HepG2 (cell line): Measurements from ENCODE around the gene CLCNKA. TPM values are rescaled to one million over a fixed set of nuclear protein-coding genes. Genes with fewer than 3 reads are reported as not detected.

ENCODE experiments used
- ATAC-seq: fragments of 200-7000 bp; cut with Tn5 transposase; 3 replicates; pipeline ENCODE4 v1.9.1; 2020; ENCODE audit warnings: mild to moderate bottlenecking, moderate library complexity
- BruUV-seq: library from RNA; stranded (reverse); fragments of 400-500 nt; replicated peaks from 2 replicates; lab custom pipeline; 2021; lab: Mats Ljungman, UMichigan
- CTCF ChIA-PET: fragments of 300-600 bp; formaldehyde crosslinking; extraction: SDS; loops from one replicate; lab custom pipeline; 2021; ENCODE audit warnings: low total read pairs, inconsistent platforms, low intra/inter-chr PET ratio; lab: Yijun Ruan, JAX
- POLR2A ChIA-PET: fragments of 350-600 bp; sonication (Branson Sonifier 250); formaldehyde crosslinking; loops from one replicate; lab custom pipeline; 2020; ENCODE audit warnings: antibody characterized with exemption, inconsistent platforms; lab: Yijun Ruan, JAX
- DNase-seq: peaks from one replicate; pipeline ENCODE4 v3.0.0-alpha.2; 2015; ENCODE audit warnings: low spot score
- FAIRE-seq: peaks from 3 replicates; lab custom pipeline; 2011; peaks lifted over from hg19 to GRCh38; lab: Jason Lieb, UNC
- H2AFZ ChIP-seq: one replicate; pipeline ENCODE4 v1.6.1; 2011; ENCODE audit warnings: low read length, inconsistent platforms
- H3K27ac ChIP-seq: fragments of 300-600 bp; 3 replicates; pipeline ENCODE4 v1.8.0; 2011; ENCODE audit warnings: mixed run types, mild to moderate bottlenecking, mixed read lengths, low read length, inconsistent platforms; ENCODE audit not compliant: insufficient read depth; ENCODE audit errors: extremely low read length
- H3K27me3 ChIP-seq, 2 experiments: fragments of 200-600 bp in 1 of 2; 2 replicates in 1 of 2; 3 replicates in 1 of 2; pipeline versions ENCODE4 v1.6.0 to v1.8.0; 2011; ENCODE audit warnings: low read length in 2 of 2, mild to moderate bottlenecking in 2 of 2, moderate library complexity in 2 of 2, inconsistent platforms in 1 of 2; ENCODE audit not compliant: insufficient read depth in 2 of 2, control insufficient read depth in 1 of 2
- H3K36me3 ChIP-seq, 2 experiments: fragments of 200-600 bp in 1 of 2; replicated peaks in 1 of 2; 2 replicates in 1 of 2; 3 replicates in 1 of 2; pipeline versions ENCODE4 v1.5.1 to v1.8.0; 2011; ENCODE audit warnings: low read length in 2 of 2, inconsistent platforms in 1 of 2; ENCODE audit not compliant: insufficient read depth in 2 of 2, control insufficient read depth in 1 of 2
- H3K4me1 ChIP-seq: 2 replicates; pipeline ENCODE4 v1.5.1; 2012; ENCODE audit warnings: low read length, inconsistent platforms; ENCODE audit not compliant: insufficient read depth
- H3K4me2 ChIP-seq: 2 replicates; pipeline ENCODE4 v1.6.0; 2011; ENCODE audit warnings: low read depth, low read length, inconsistent platforms
- H3K4me3 ChIP-seq, 3 experiments: fragments of 200-600 bp in 1 of 3; sonication (generic), shearing (Covaris generic) in 1 of 3; replicated peaks in 1 of 3; 2 replicates each; pipeline ENCODE4 v1.5.1; 2011 to 2016; ENCODE audit warnings: low read length in 3 of 3, inconsistent platforms in 2 of 3, low read depth in 2 of 3, mild to moderate bottlenecking in 2 of 3, control low read depth in 1 of 3, mixed read lengths in 1 of 3; ENCODE audit not compliant: insufficient read depth in 1 of 3
- H3K79me2 ChIP-seq: one replicate; pipeline ENCODE4 v1.6.1; 2011; ENCODE audit warnings: low read length, inconsistent platforms; ENCODE audit not compliant: insufficient read depth
- H3K9ac ChIP-seq: 2 replicates; pipeline ENCODE4 v1.6.0; 2011; ENCODE audit warnings: mild to moderate bottlenecking, low read depth, low read length, inconsistent platforms; ENCODE audit not compliant: insufficient read depth
- H3K9me3 ChIP-seq: 2 replicates; pipeline ENCODE4 v1.5.1; 2012; ENCODE audit warnings: mild to moderate bottlenecking, low read length
- H4K20me1 ChIP-seq: 2 replicates; pipeline ENCODE4 v1.6.0; 2011; ENCODE audit warnings: inconsistent platforms, mild to moderate bottlenecking, low read length, moderate library complexity; ENCODE audit not compliant: insufficient read depth
- CREB1 ChIP-seq, 2 experiments: fragments of 450-650 bp in 1 of 2; IDR thresholded peaks; 2 replicates each; pipeline ENCODE4 v1.6.1; 2016 to 2017; ENCODE audit warnings: control low read depth in 1 of 2, mild to moderate bottlenecking in 1 of 2, missing compliant biosample characterization in 1 of 2, missing genetic modification characterization in 1 of 2
- HIVEP1 ChIP-seq: sonication (generic); formaldehyde crosslinking; IDR thresholded peaks from 2 replicates; pipeline ENCODE4 v1.4.0; 2020; ENCODE audit warnings: mild to moderate bottlenecking, missing genetic modification reagents
- IKZF4 ChIP-seq: sonication (generic); formaldehyde crosslinking; IDR thresholded peaks from 2 replicates; pipeline ENCODE4 v1.5.1; 2020; ENCODE audit warnings: borderline replicate concordance, mild to moderate bottlenecking, low read depth, missing genetic modification reagents; ENCODE audit errors: not compliant biosample characterization
- YY1 ChIP-seq: IDR thresholded peaks from 2 replicates; pipeline ENCODE4 v1.6.1; 2011; ENCODE audit warnings: low read length, low read depth, moderate library complexity, mild to moderate bottlenecking; ENCODE audit not compliant: insufficient read depth, insufficient replicate concordance
- ZNF644 ChIP-seq: IDR thresholded peaks from 2 replicates; pipeline ENCODE4 v1.6.1; 2016; ENCODE audit warnings: low read depth
- ZNF749 ChIP-seq: sonication (generic); formaldehyde crosslinking; IDR thresholded peaks from 2 replicates; pipeline ENCODE4 v1.8.0; 2022; ENCODE audit warnings: mild to moderate bottlenecking, missing genetic modification reagents, moderate library complexity, borderline replicate concordance
- WGBS: methylation state at CpG from one replicate; pipeline ENCODE4 v1.1.6; 2017; ENCODE audit warnings: low lambda C conversion rate; 5-methylcytosine and 5-hydroxymethylcytosine counted together
- in situ Hi-C: cut with HindIII; loops from 2 replicates; pipeline ENCODE4 v1.10.0; 2017; ENCODE audit warnings: low pct_unique_long_range_greater_than_20kb; ENCODE audit not compliant: extremely low pct_ligation_motif_present
- intact Hi-C: fragments of 100-400 bp; cut with micrococcal nuclease; formaldehyde crosslinking; loops from one replicate; pipeline ENCODE4 v1.10.0; 2022; ENCODE audit not compliant: unreplicated experiment
- polyA plus RNA-seq, 8 experiments: library from polyadenylated mRNA; depleted of rRNA in 3 of 8; stranded (reverse) in 7 of 8; unstranded in 1 of 8; fragments of >200 nt; fragmentation: Illumina TruSeq in 4 of 8; extraction: Trizol in 4 of 8; gene quantifications; 2 replicates each; pipeline versions ENCODE4 v1.2.1 to v1.2.3, GENCODE V29; 2011 to 2016; ENCODE audit warnings: low read depth in 4 of 8, missing spikeins in 1 of 8, mixed read lengths in 1 of 8; ENCODE audit not compliant: insufficient read depth in 1 of 8
- total RNA-seq, 5 experiments: library from RNA; depleted of rRNA; stranded (reverse); fragments of >200 nt; fragmentation: Illumina TruSeq; extraction: Trizol; gene quantifications; 2 replicates each; pipeline ENCODE4 v1.2.3, GENCODE V29; 2016; ENCODE audit warnings: low read depth in 1 of 5
- TF ChIP-seq, protein P1 (sequence below): sonication (generic); formaldehyde crosslinking; IDR thresholded peaks from 2 replicates; pipeline ENCODE4 v1.8.0; 2023; ENCODE audit warnings: mild to moderate bottlenecking, missing genetic modification reagents
- TF ChIP-seq, protein P2 (sequence below): sonication (generic); formaldehyde crosslinking; conservative IDR thresholded peaks from 2 replicates; pipeline ENCODE4 v1.8.1; 2023; ENCODE audit warnings: missing genetic modification reagents
- TF ChIP-seq, protein P3 (sequence below): sonication (generic); formaldehyde crosslinking; IDR thresholded peaks from 2 replicates; pipeline ENCODE4 v1.4.0; 2020; ENCODE audit warnings: missing genetic modification reagents

Gene CLCNKA
- total and polyA plus RNA-seq, 2 of the 13 experiments (the other 11 are each of a cell fraction or from before 2014, with no cell fraction given) = 0.03 TPM; not detected in 1

DNA sequence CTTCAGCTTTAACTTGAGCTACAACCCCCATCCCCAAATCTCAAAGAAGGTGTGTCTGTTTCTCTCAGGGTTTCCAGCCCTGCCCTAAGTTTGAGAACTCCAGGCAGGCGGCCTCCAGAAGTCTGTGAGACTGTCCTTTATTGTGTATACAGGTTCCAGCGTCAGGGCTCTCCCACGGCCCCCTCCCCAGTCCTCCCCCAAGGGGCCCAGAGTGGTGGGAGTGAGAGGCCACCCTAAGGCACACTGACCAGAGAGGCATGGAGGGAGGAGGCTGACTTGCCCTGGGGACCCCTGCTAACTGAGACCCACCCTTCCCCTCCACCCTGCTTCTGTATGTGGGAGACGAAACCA is 8.0 kb upstream of the CLCNKA start:
- ChIA-PET POLR2A (interaction anchor here (1.0 kb wide), 1 partner anchor 213 kb away, joined by 3 read pairs; no protein-coding TSS in a partner anchor), CTCF (no interaction called here)
- in situ Hi-C loops = loop anchor here (5.0 kb wide), 1 partner anchor 33 kb away; no protein-coding TSS in a partner anchor
- Histone ChIP-seq H4K20me1 (peaks cover 10% of the 10 kb centered on the region; the same call in 1 of the 2 replicates), H3K36me3 (no peaks in the 10 kb centered on the region), H2AFZ (no peak overlapping the region), H3K9ac (peak overlapping the region; percentile 53), H3K4me1 (peaks cover 67% of the 10 kb centered on the region), H3K27ac (no peak overlapping the region), H3K9me3 (no peaks in the 10 kb centered on the region), H3K27me3 (peaks cover 7 to 55% of the 10 kb centered on the region in 2 experiments; a peak in 4 of 5 replicates), H3K4me2 (peak overlapping the region; percentile 71; the same call in 1 of the 2 replicates), H3K4me3 (peak overlapping the region; percentile 56 to 63 (median 60); a peak in 5 of 6 replicates), H3K79me2 (no peaks in the 10 kb centered on the region)
- BruUV-seq = no TSS peak
- DNase-seq = no peak
- intact Hi-C loops = no loop called here
- TF ChIP-seq ZNF749 (CRISPR knock-in tag) = no peak
- TF ChIP-seq, protein P1, sequence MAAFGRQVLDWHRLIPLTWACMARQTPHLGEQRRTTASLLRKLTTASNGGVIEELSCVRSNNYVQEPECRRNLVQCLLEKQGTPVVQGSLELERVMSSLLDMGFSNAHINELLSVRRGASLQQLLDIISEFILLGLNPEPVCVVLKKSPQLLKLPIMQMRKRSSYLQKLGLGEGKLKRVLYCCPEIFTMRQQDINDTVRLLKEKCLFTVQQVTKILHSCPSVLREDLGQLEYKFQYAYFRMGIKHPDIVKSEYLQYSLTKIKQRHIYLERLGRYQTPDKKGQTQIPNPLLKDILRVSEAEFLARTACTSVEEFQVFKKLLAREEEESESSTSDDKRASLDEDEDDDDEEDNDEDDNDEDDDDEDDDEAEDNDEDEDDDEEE = 0 out of 2 replicates have a peak, but pooled peaks have one; percentile 46
- 9% methylated on average over 2 of the region's 4 CpGs for WGBS
- no peak for FAIRE-seq
- no peak for ATAC-seq

DNA sequence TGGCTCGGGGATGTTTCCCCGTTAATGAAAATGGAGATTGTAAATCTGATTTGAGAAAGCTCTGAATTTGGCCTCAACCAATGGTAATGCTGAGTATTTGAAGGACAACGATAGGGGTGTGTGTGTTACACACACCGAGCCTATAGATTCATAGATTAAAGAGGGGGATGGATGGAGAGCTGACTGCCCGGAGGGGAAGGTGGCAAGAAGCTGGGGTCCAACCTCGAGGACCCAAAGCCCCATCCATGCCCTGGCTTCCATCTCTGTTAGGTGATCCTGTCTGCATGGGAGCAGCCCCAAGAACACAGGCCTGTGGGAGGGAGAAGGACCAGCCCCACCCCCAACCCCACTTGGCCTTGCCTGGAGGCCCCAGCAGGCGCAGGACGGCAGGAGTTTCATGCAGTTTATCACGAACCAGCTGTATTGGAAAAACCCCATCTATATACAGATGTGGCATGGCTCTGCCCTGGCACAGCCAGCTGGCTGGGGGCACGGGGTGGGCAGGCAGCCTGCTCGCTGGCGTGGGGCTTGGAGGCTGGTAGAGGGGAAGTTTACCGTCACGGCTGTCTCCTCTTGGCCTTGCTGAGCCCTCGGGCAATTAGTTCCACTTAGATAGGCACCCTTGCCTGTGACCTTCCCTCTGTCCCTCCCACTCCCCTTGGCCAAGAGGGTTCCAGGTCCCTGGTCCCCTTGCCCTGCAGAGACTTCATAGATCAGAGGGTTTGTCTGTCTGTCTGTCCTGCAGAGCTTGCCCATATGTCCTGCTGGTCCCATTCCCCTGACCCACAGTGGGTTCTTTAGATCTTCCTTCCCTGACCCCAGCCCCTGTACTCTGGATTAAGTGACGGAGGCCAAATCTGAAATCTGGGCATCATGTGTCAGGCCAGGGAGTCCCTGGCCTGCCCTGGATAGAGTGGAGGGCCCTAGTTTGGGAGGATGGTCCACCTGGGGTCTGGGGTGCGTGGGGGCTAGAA is 7.0 kb upstream of the CLCNKA start:
- ATAC-seq (peak; percentile 9; the same call in 1 of the 3 replicates), DNase-seq (no peak), FAIRE-seq (no peak)
- CTCF ChIA-PET = no interaction called here
- peaks cover under 1% of the 10 kb centered on the region; the same call in 1 of the 2 replicates for H4K20me1 ChIP-seq
- POLR2A ChIA-PET = interaction anchor here (1.0 kb wide), 1 partner anchor 214 kb away, joined by 3 read pairs; no protein-coding TSS in a partner anchor
- H3K9me3 ChIP-seq = no peaks in the 10 kb centered on the region
- peaks cover 9 to 63% of the 10 kb centered on the region in 2 experiments; a peak in 4 of 5 replicates for H3K27me3 ChIP-seq
- H3K4me2 ChIP-seq = peak overlapping the region; percentile 71
- H2AFZ ChIP-seq = no peak overlapping the region
- BruUV-seq = no TSS peak
- no peak overlapping the region; the same call in 1 of the 2 replicates for H3K9ac ChIP-seq
- H3K4me3 ChIP-seq = peak overlapping the region in 2 of 3 experiments; percentile 26 to 63; a peak in 3 of 6 replicates
- no peaks in the 10 kb centered on the region for H3K79me2 ChIP-seq
- no peaks in the 10 kb centered on the region for H3K36me3 ChIP-seq
- H3K27ac ChIP-seq = no peak overlapping the region
- intact Hi-C loops = no loop called here
- peaks cover 73% of the 10 kb centered on the region for H3K4me1 ChIP-seq
- in situ Hi-C loops = loop anchor here (5.0 kb wide), 1 partner anchor 33 kb away; no protein-coding TSS in a partner anchor
- 24% methylated on average over 7 of the region's 17 CpGs for WGBS
- TF ChIP-seq CREB1 (IDR thresholded peaks at IDR 0.05) (no peak), CREB1 (CRISPR knock-in tag; IDR thresholded peaks at IDR 0.05) (no peak), IKZF4 (CRISPR knock-in tag) (no peak), ZNF644 (CRISPR knock-in tag) (no peak), HIVEP1 (no peak), YY1 (peak; percentile 14)
- TF ChIP-seq, protein P2, sequence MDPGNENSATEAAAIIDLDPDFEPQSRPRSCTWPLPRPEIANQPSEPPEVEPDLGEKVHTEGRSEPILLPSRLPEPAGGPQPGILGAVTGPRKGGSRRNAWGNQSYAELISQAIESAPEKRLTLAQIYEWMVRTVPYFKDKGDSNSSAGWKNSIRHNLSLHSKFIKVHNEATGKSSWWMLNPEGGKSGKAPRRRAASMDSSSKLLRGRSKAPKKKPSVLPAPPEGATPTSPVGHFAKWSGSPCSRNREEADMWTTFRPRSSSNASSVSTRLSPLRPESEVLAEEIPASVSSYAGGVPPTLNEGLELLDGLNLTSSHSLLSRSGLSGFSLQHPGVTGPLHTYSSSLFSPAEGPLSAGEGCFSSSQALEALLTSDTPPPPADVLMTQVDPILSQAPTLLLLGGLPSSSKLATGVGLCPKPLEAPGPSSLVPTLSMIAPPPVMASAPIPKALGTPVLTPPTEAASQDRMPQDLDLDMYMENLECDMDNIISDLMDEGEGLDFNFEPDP = no peak
- TF ChIP-seq, protein P3, sequence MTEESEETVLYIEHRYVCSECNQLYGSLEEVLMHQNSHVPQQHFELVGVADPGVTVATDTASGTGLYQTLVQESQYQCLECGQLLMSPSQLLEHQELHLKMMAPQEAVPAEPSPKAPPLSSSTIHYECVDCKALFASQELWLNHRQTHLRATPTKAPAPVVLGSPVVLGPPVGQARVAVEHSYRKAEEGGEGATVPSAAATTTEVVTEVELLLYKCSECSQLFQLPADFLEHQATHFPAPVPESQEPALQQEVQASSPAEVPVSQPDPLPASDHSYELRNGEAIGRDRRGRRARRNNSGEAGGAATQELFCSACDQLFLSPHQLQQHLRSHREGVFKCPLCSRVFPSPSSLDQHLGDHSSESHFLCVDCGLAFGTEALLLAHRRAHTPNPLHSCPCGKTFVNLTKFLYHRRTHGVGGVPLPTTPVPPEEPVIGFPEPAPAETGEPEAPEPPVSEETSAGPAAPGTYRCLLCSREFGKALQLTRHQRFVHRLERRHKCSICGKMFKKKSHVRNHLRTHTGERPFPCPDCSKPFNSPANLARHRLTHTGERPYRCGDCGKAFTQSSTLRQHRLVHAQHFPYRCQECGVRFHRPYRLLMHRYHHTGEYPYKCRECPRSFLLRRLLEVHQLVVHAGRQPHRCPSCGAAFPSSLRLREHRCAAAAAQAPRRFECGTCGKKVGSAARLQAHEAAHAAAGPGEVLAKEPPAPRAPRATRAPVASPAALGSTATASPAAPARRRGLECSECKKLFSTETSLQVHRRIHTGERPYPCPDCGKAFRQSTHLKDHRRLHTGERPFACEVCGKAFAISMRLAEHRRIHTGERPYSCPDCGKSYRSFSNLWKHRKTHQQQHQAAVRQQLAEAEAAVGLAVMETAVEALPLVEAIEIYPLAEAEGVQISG (CRISPR knock-in tag) = no peak
